Ramos (cell line): ENCODE data around the gene BTNL3.
"Not testable (repeated sequence)": the region's sequence is repeated elsewhere in the genome, so short reads cannot be mapped to it uniquely, and the experiment has no call there.

ENCODE experiments used
- in situ Hi-C: fragments of 300-500 bp; cut with MboI; formaldehyde crosslinking; loops from one replicate; pipeline ENCODE4 v1.14.3; 2022; ENCODE audit warnings: low sequenced_read_pairs; ENCODE audit not compliant: unreplicated experiment

Gene BTNL3, protein sequence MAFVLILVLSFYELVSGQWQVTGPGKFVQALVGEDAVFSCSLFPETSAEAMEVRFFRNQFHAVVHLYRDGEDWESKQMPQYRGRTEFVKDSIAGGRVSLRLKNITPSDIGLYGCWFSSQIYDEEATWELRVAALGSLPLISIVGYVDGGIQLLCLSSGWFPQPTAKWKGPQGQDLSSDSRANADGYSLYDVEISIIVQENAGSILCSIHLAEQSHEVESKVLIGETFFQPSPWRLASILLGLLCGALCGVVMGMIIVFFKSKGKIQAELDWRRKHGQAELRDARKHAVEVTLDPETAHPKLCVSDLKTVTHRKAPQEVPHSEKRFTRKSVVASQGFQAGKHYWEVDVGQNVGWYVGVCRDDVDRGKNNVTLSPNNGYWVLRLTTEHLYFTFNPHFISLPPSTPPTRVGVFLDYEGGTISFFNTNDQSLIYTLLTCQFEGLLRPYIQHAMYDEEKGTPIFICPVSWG

DNA sequence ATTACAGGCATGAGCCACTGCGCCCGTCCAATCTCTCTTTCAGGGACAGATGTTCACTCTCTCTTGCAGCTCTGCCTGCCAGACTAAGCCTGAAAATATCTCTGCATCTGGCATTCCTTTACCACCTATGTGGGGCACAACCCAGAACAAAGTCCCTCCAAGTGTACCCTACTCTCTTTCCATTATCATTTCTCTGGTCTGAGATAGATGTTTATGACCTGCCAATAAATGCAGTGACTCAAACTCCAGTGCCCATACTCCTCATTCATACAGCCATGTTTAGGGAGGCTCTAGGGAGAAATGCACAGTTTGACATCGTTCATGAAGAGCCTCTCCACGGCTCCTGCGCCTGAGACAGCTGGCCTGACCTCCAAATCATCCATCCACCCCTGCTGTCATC is at the start of gene BTNL3:
Gene BTNL3, plus strand, starts transcription at position 255 of the 400 bp plus-strand sequence. CDS start 183 bp downstream, outside the sequence.
- in situ Hi-C loops: no loop called here

DNA sequence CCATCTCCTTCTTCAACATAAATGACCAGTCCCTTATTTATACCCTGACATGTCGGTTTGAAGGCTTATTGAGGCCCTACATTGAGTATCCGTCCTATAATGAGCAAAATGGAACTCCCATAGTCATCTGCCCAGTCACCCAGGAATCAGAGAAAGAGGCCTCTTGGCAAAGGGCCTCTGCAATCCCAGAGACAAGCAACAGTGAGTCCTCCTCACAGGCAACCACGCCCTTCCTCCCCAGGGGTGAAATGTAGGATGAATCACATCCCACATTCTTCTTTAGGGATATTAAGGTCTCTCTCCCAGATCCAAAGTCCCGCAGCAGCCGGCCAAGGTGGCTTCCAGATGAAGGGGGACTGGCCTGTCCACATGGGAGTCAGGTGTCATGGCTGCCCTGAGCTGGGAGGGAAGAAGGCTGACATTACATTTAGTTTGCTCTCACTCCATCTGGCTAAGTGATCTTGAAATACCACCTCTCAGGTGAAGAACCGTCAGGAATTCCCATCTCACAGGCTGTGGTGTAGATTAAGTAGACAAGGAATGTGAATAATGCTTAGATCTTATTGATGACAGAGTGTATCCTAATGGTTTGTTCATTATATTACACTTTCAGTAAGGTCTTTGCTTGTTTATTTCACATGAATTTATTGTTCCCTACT is 38.2 kb upstream of the BTNL3 start:
- in situ Hi-C loops: no loop called here

DNA sequence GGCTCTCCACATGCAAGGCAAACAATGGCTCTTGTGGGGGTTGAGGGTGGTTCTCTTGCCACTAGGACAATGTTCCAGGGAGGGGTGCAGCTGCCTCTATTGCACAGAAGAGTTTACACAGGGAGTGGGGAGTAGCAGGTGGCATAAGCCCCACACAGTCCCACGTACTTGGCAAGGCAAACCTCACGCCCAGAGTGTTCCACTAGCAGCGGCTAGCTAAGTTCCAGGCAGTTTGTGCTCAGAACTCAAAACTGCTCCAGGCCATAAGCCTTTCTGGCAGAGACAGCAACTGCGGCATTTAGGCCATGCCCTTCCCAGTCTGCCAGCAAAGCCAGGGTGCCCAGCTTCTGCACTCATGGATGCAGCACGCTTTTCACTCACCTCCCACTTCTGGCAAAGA is 29.0 kb upstream of the BTNL3 start:
- in situ Hi-C loops: no loop called here

DNA sequence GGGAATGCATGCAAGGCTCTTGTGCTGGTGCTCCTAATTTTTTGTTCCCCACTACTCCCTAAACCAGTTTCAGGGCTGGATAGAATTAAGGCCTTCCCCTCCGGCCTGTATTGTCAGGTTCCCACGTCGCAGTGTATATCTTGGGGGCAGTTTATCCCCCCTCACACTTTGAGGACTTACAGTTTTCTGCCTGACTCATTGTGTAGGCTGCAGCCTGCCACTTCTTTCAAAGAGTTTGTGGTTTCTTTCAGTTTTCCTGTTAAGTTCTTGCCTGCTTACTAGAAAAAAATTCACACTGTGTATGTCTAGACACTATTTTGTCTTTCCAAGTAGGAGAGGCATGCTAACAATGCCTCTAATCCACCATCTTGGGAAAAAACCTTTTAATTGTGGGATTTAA is 28.4 kb upstream of the BTNL3 start:
- in situ Hi-C loops: no loop called here

DNA sequence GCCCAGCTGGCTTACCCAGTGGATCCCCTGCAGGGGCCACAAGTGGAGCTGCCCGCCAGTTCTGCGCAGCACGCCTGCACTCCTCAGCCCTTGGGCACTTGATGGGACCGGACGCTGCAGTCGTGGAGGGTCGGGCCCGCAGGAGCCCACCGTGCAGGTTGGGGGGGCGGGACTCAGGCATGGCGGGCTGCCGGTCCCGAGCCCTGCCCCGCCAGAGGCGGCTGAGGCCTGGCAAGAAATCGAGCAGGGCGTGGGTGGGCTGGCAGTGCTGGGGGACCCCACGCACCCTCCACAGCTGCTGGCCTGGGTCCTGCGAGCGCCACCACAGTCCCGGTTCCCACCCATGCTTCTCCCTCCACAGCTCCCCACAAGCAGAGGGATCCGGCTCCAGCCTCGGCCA is 19.2 kb upstream of the BTNL3 start:
- in situ Hi-C loops: no loop called here

DNA sequence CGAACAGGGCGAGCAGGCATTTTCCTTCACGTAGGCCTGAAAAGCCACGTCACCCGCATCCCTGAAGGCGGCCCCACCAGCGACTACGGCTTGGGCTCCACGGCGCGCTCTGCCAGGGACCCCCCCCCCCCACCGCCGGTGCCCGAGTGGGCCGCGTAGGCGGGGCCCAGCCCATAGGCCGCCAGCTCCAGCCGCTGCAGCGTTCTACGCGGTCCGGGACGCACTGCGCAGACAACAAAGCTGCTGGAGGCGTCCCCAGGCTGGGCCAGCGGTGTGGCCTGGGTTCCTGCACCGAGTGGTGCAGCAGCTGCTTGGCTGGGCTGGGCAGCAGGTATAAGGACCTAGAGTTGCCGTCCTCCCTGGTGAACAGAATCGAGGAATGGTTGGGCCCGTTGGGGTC is 18.3 kb upstream of the BTNL3 start:
- in situ Hi-C loops: no loop called here

DNA sequence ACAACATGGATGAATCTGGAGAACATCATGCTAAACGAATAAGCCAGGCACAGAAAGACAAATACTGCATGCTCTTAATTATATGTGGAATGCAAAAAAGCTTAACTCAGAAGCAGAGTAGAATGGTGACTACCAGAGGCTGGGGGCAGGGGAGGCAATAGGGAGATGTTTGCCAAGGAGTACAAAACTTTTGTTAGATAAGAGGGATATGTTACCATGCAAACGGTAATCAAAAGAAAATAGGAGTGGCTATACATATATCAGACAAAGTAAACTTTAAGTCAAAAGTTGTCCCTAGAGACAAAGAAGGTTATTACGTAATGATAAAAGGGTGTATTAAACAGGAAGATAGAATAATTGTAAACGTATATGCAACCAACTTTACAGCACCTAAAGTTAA is 17.8 kb upstream of the BTNL3 start:
- in situ Hi-C loops: no loop called here

DNA sequence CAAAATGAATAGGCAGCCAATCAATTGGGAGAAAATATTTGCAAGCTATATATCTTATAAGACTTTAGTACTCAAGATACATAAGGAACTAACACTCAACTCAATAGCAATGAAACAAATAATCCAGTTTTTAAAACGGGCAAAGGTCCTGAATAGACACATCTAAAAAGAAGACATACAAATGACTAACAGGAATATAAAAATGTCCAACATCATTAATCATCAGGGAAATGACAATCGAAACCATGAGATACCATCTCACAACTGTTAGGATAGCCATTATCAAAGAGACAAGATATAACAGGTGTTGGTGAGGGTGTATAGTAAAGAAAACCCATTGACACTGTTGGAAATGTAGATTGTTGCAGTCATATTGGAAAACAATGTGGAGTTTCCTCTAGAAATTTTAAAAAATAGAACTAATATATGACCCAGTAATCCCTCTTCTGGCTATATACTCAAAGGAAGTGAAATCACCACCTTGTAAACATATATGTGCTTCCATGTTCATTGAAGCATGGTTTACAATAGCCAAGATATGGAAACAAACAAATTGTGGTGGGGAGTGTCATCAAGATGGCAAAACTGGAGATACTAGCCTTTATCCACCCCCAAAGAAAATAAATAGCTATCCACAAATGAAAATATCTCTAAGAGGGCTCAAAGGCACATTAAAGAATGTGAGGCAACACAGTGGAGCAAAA is 13.9 kb upstream of the BTNL3 start:
- in situ Hi-C loops: no loop called here

DNA sequence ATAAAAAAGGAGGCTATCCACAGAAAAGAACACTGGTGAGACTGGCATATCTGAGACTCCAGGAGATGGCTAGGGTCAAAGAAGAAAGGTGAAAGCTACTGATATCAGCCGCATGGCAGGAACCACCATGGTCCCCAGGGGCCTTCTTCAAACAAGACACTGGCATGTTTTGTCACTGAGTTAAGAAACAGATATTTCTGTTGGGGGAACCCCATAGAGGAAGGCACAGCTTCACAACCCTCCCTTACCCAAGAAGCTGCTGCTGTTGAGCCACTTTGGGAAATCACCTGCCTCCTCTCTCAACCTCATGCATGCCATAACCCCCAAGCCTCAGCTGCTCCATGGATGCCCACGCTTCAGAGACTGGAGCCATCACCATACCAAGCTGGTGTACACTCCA is 13.3 kb upstream of the BTNL3 start:
- in situ Hi-C loops: no loop called here

DNA sequence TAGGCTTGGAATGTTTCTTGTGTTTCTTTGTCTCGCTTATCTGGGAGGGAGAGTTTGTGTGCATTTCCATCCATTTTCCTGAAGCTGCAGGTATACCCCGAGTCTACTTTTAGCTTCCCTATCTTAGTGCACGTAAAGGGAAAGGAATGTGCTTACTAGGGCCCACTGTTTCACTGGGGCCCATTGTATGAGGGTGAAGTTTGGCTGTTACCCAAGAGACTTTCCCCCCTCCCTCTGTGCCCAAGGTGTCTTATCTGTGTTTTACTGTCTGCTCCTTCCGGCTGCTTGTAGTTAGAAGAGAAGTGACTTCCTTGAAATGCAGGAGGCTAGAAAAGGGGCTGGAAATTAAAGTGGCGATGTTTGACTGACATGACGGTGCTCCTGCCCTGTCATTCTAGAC is 12.1 kb upstream of the BTNL3 start:
- in situ Hi-C loops: no loop called here

DNA sequence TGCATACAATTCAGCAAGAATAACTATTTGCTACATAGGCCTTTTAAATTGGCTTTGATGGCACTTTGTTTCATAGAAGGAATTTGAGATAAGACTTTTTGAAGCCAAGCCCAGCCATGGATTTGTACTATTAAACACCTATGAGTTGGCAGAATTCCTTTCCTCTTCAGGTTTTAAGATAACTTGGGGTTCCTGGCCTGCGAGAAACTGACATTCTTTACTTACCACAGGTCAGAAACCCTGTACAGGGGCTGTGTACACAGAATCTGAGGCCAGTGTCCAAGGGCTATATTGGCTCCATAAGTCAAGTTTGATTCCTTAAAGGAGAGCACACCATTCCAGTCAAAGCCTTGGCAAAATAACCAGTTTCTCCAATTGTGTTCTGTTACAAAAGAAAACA is 10.8 kb upstream of the BTNL3 start:
- in situ Hi-C loops: no loop called here

DNA sequence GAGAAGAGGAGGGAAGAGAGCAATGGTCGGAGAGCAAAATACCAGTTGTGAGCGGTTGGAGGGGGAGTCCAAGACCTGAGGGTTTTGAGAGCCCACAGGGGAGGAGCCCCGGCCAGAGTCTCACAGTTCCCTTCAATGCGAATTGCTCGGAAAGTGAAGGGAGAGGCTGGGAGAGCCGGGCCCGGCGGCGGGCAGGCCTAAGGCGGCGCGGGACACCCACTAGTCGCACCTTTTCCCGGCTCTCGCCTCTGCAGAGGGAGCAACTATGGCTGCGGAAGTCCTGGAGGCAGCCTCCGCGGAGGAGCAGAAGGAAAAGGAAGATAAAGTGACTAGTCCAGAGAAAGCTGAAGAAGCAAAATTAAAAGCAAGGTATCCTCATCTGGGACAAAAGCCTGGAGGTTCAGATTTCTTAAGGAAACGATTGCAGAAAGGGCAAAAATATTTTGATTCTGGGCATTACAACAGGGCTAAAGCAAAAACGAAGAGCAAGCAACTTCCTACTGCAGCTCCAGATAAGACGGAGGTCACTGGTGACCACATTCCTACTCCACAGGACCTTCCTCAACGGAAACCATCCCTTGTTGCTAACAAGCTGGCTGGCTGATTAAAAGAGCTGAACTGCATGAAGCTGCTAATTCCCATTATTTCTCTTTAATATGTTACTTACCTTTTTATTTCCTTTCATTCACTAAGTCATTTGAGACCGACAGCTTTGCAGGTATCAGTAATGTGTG is 6.5 kb upstream of the BTNL3 start:
- in situ Hi-C loops: no loop called here

DNA sequence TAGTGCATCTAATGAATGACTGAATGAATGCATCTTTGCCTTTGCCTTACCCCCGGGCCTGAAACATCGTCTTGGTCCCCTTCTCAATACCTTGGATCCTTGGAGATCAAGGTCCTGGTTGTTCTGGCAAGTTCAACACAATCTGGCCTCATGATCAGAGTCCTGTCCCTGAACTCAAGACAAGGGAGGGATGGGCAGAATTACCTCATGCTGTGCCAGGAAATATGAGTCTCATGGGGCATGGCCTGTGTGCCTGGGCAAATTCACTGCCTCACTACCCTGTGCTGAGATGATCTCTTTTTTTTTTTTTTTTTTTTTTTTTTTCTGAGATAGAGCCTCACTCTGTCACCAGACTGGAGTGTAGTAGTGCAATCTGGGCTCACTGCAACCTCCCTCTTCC is 630 bp upstream of the BTNL3 start:
- in situ Hi-C loops: no loop called here

DNA sequence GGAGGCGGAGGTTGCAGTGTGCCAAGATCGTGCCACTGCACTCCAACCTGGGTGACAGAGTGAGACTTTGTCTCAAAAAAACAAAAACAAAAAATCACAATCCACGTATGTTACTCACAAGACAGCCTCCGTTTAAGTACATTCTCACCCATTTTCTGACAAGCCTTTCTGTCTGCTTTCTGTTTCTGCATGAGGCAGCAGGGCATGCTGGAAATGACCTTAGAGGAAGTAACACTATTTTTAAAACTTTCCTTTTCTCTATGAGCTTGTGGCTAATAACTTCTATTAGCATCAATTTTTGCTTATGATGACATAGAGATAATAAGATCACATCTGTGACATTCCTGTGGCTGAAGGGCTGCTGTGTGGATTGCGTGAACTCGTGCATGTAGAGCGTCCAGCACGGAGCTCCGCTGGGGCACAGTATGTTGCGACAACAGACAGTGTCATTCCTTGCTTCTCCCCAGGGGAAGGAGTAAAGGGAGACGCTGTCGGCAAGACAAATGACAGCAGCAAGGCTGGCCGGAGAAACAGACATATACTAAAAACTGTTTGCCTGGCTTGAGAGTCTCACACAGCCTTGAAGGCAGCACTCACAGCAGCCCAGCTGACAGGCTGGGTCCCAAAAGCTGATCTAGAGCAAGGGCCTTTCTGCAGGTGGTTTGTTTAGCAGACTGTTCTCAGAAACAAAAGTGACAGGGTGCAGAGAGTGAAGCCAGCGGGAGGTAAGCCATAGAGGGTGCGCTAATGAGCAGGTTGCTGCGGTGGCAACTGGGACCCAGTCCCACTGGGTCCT is 1.6 kb downstream of the BTNL3 start:
- in situ Hi-C loops: no loop called here

DNA sequence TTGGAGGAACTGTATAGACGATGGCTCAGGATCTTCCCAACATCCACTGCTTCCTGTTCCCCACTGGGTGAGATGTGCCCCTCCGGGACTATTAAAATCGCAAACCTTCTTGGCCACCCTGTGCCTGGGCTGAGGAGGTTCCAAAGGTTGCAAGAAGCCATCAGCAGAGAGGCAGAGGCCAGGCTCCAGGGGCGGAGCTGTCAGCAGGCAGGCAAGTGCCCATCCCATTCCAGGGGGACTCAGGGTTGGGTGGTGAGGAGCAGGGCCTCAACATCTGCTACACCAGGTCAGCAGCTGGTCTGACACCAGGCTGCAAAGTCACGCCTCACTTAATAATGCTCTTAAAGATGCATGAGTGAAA is 2.2 kb downstream of the BTNL3 start:
- in situ Hi-C loops: no loop called here

DNA sequence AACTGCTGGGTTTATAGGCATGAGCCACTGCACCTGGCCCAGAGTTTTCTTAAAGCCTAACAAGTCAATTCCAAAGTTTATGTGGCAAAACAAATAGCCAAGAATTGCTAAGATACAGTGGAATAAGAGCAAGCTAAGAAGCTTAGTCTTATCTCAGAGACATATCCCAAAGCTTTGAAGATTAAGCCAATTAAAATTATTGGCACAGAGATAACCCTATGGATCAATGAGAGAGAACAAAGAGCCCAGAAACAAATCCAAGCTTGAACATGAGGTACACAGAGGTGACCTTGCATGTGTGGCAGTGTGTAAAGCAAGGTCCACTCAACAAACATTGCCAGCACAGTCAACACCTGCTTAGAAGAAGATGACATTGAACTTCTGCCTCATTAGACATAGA is 13.3 kb downstream of the BTNL3 start:
- in situ Hi-C loops: loop anchor here (10.0 kb wide), 1 partner anchor 57 kb away; no protein-coding TSS in a partner anchor

DNA sequence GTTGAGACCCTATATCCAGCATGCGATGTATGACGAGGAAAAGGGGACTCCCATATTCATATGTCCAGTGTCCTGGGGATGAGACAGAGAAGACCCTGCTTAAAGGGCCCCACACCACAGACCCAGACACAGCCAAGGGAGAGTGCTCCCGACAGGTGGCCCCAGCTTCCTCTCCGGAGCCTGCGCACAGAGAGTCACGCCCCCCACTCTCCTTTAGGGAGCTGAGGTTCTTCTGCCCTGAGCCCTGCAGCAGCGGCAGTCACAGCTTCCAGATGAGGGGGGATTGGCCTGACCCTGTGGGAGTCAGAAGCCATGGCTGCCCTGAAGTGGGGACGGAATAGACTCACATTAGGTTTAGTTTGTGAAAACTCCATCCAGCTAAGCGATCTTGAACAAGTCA is 17.1 kb downstream of the BTNL3 start:
- in situ Hi-C loops: loop anchor here (10.0 kb wide), 1 partner anchor 61 kb away; no protein-coding TSS in a partner anchor

DNA sequence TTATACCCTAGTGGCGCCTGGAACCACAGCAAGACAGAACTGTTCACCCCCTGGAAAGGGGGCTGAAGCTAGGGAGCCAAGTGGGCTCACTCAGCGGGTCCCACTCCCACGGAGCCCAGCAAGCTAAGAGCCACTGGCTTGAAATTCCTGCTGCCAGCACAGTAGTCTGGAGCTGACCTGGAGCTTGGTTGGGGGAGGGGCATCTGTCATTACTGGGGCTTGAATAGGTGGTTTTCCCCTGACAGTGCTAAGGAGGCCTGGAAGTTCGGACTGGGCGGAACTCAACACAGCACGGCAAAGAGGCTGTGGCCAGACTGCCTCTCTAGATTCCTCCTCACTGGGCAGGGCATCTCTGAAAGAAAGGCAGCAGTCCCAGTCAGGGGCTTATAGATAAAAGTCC is 19.5 kb downstream of the BTNL3 start:
- in situ Hi-C loops: loop anchor here (10.0 kb wide), 1 partner anchor 63 kb away; no protein-coding TSS in a partner anchor

DNA sequence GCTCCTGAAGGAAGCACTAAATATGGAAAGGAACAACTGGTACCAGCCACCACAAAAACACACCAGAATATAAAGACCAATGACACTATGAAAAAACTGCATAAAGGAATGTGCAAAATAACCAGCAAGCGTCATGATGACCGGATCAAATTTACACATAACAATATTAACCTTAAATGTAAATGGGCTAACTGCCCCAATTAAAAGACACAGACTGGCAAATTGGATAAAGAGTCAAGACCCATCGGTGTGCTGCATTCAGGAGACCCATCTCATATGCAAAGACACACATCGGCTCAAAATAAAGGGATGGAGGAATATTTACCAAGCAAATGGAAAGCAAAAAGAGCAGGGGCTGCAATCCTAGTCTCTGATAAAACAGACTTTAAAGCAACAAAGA is 21.4 kb downstream of the BTNL3 start:
- in situ Hi-C loops: not testable (repeated sequence)

DNA sequence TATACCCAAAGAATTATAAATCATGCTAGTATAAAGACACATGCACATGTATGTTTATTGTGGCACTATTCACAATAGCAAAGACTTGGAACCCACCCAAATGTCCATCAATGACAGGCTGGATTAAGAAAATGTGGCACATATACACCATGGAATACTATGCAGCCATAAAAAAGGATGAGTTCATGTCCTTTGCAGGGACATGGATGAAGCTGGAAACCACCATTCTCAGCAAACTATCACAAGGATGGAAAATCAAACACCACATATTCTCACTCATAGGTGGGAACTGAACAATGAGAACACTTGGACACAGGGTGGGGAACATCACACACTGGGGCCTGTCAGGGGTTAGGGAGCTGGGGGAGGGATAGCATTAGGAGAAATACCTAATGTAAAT is 26.0 kb downstream of the BTNL3 start:
- in situ Hi-C loops: not testable (repeated sequence)
